SU-DHL-6 (cell line): ENCODE measurements around the gene TBP.

Experiments
- H2AFZ ChIP-seq: fragments of 200-600 bp; sonication (generic); 2 replicates; pipeline ENCODE4 v1.6.1; 2014; ENCODE audit warnings: low read depth, mild to moderate bottlenecking, moderate library complexity, mixed read lengths, antibody characterized with exemption, low read length; ENCODE audit not compliant: severe bottlenecking
- H3F3A ChIP-seq: fragments of 200-600 bp; shearing (Covaris generic); 2 replicates; pipeline ENCODE4 v1.6.0; 2016; ENCODE audit warnings: antibody characterized with exemption, mild to moderate bottlenecking; ENCODE audit not compliant: insufficient read depth
- H3K27ac ChIP-seq: fragments of 200-600 bp; sonication (generic); 2 replicates; pipeline ENCODE4 v1.5.1; 2016; ENCODE audit warnings: low read depth, mild to moderate bottlenecking, low read length, moderate library complexity, mixed read lengths
- H3K27me3 ChIP-seq: fragments of 200-600 bp; sonication (generic), shearing (Covaris generic); 2 replicates; pipeline ENCODE4 v1.6.0; 2014; ENCODE audit warnings: mild to moderate bottlenecking, low read length
- H3K36me3 ChIP-seq: fragments of 200-600 bp; sonication (generic); 2 replicates; pipeline ENCODE4 v1.6.1; 2014; ENCODE audit warnings: mild to moderate bottlenecking, low read length, mixed read lengths
- H3K4me2 ChIP-seq: fragments of 300-600, 200-600 bp; shearing (Covaris generic), sonication (generic); 2 replicates; pipeline ENCODE4 v1.6.0; 2014; ENCODE audit warnings: low read length, low read depth, mild to moderate bottlenecking; ENCODE audit not compliant: poor library complexity, severe bottlenecking
- H3K4me3 ChIP-seq: fragments of 200-600 bp; sonication (generic); 2 replicates; pipeline ENCODE4 v1.5.1; 2014; ENCODE audit warnings: antibody characterized with exemption, low read length, mild to moderate bottlenecking, mixed read lengths; ENCODE audit not compliant: insufficient read depth, poor library complexity, severe bottlenecking
- H3K79me2 ChIP-seq: fragments of 200-600 bp; sonication (generic); 2 replicates; pipeline ENCODE4 v1.6.1; 2014; ENCODE audit warnings: mild to moderate bottlenecking, low read length, moderate library complexity; ENCODE audit not compliant: insufficient read depth
- H3K9ac ChIP-seq: fragments of 200-600 bp; sonication (generic); 2 replicates; pipeline ENCODE4 v1.7.0; 2014; ENCODE audit warnings: mild to moderate bottlenecking, low read length
- H3K9me2 ChIP-seq: fragments of 200-600 bp; sonication (generic); replicated peaks from 2 replicates; pipeline ENCODE4 v1.6.1; 2014; ENCODE audit warnings: low read length; ENCODE audit not compliant: insufficient read depth
- H3K9me3 ChIP-seq: fragments of 200-600 bp; sonication (generic); 2 replicates; pipeline ENCODE4 v1.6.1; 2014; ENCODE audit warnings: low read length, mixed read lengths; ENCODE audit not compliant: insufficient read depth
- H4K20me1 ChIP-seq: fragments of 200-600 bp; sonication (generic); 2 replicates; pipeline ENCODE4 v1.6.1; 2014; ENCODE audit warnings: low read depth, mild to moderate bottlenecking, antibody characterized with exemption, low read length, moderate library complexity, mixed read lengths
- EZH2phosphoT487 ChIP-seq: fragments of 200-600 bp; sonication (generic), shearing (Covaris generic); conservative IDR thresholded peaks from 2 replicates; pipeline ENCODE4 v1.6.1; 2018; ENCODE audit warnings: mild to moderate bottlenecking, antibody characterized with exemption, low read length, moderate library complexity, mixed read lengths
- TF ChIP-seq, protein P1 (sequence below): fragments of 200-600 bp; sonication (generic); IDR thresholded peaks from one replicate; pipeline ENCODE4 v1.5.1; 2017; ENCODE audit warnings: antibody characterized with exemption, mild to moderate bottlenecking, low read length, moderate library complexity; ENCODE audit not compliant: insufficient read depth, poor library complexity, severe bottlenecking

Gene TBP

DNA sequence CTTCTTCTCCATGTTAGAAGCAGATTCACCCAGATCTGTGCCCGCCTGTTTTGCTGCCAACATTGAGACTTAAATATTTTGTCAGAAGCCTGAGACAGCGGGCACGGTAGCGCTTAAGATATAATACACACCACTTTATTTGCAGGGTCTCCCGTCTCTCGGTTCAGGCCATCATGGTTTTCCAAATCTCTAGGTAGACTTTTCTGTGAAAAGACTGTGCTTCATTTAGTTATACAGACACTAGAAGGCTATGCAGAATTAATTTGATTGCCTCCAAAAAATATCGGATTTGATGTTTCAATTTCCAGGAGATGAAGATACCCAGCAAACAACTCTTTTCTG, 598 bp downstream of the TBP start:
- TF ChIP-seq EZH2phosphoT487, result no peak
- TF ChIP-seq, protein P1, sequence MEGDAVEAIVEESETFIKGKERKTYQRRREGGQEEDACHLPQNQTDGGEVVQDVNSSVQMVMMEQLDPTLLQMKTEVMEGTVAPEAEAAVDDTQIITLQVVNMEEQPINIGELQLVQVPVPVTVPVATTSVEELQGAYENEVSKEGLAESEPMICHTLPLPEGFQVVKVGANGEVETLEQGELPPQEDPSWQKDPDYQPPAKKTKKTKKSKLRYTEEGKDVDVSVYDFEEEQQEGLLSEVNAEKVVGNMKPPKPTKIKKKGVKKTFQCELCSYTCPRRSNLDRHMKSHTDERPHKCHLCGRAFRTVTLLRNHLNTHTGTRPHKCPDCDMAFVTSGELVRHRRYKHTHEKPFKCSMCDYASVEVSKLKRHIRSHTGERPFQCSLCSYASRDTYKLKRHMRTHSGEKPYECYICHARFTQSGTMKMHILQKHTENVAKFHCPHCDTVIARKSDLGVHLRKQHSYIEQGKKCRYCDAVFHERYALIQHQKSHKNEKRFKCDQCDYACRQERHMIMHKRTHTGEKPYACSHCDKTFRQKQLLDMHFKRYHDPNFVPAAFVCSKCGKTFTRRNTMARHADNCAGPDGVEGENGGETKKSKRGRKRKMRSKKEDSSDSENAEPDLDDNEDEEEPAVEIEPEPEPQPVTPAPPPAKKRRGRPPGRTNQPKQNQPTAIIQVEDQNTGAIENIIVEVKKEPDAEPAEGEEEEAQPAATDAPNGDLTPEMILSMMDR, result no peak
- no peaks in the 10 kb centered on the region for H3K9me2 ChIP-seq

DNA sequence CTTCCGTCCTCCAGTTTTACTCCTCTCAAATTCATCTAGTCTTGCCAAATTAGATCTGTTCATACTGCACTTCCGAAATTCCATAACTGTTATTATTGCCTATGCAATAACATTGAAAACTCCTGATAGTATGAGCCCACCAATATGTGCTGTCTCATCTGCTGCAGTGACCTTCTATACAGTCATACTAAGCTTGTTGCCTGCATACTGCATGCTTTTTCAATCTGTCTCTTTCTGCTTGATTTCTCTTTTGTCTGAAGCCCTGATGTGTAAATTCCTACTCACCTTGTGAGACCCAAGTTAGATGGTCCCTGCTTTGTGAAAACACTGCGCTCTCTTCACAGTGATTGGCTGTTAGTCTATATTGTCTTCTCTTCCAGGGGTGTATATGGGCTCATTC, 1.1 kb downstream of the TBP start:
- Histone ChIP-seq H3K4me3 (peak overlapping the region; percentile 98), H3K9me2 (no peaks in the 10 kb centered on the region), H3K79me2 (peaks cover 69% of the 10 kb centered on the region), H3K27me3 (no peaks in the 10 kb centered on the region), H3K9me3 (no peaks in the 10 kb centered on the region), H3K27ac (no peak overlapping the region), H4K20me1 (peaks cover 6% of the 10 kb centered on the region; the same call in 1 of the 2 replicates), H2AFZ (no peak overlapping the region), H3K4me2 (peak overlapping the region; percentile 97), H3F3A (peaks cover 8% of the 10 kb centered on the region), H3K9ac (peak overlapping the region; percentile 87), H3K36me3 (0 out of 2 replicates have a peak, but pooled peaks cover 6% of the 10 kb centered on the region)
- TF ChIP-seq EZH2phosphoT487, result no peak
- TF ChIP-seq, protein P1, result no peak

More for the DNA sequence above, 598 bp downstream of the TBP start:
- Histone ChIP-seq H2AFZ (peak overlapping the region; percentile 60), H3K36me3 (peaks cover 7% of the 10 kb centered on the region; the same call in 1 of the 2 replicates), H3K27me3 (no peaks in the 10 kb centered on the region), H3F3A (peaks cover 9% of the 10 kb centered on the region), H3K27ac (peak overlapping the region; percentile 43), H3K4me3 (peak overlapping the region; percentile 98), H4K20me1 (peaks cover 11% of the 10 kb centered on the region; the same call in 1 of the 2 replicates), H3K9ac (peak overlapping the region; percentile 87), H3K9me3 (no peaks in the 10 kb centered on the region), H3K79me2 (peaks cover 73% of the 10 kb centered on the region), H3K4me2 (peak overlapping the region; percentile 97)

- Histone ChIP-seq H3K36me3 (peaks cover 38% of the 10 kb centered on the region; the same call in 1 of the 2 replicates), H3K79me2 (peaks cover 37% of the 10 kb centered on the region), H3K9me3 (no peaks in the 10 kb centered on the region), H3K4me3 (no peak overlapping the region), H3K4me2 (no peak overlapping the region), H3F3A (no peaks in the 10 kb centered on the region; the same call in 1 of the 2 replicates), H3K27me3 (no peaks in the 10 kb centered on the region), H2AFZ (no peak overlapping the region), H4K20me1 (no peaks in the 10 kb centered on the region), H3K27ac (no peak overlapping the region), H3K9ac (no peak overlapping the region), H3K9me2 (no peaks in the 10 kb centered on the region)
- TF ChIP-seq EZH2phosphoT487, result no peak
- TF ChIP-seq, protein P1, result no peak
These were observed 7.4 kb downstream of the TBP start for GRCh38 chr6:170561555-170561954.
